Measurements from ENCODE around the gene RFPL1.

RFPL1 gene

GRCh38 chr22:29426476-29426875 lies 11.9 kb upstream of the RFPL1 start:
- H3K4me3 ChIP-seq (ENCODE audit: low read depth, low read length), result no peak overlapping the region
- CTCF ChIA-PET, result no interaction called here
- POLR2A ChIA-PET, result no interaction called here
- TF ChIP-seq CTCF (IDR thresholded peaks at IDR 0.05; ENCODE audit: insufficient read depth, low read length, missing control alignments), result no peak
- DNase-seq (ENCODE audit: low read depth, low spot score), result no peak

- H3K4me3 ChIP-seq (ENCODE audit: low read depth, low read length), result no peak overlapping the region
- no peak for TF ChIP-seq CTCF (IDR thresholded peaks at IDR 0.05; ENCODE audit: insufficient read depth, low read length, missing control alignments)
- DNase-seq (ENCODE audit: low read depth, low spot score), result no peak
- ChIA-PET POLR2A (no interaction called here), CTCF (interaction anchor here (1.0 to 1.2 kb wide), 2 partner anchors 11 to 33 kb away, joined by 3 read pairs; no protein-coding TSS in a partner anchor)
These were observed 11.1 kb upstream of the RFPL1 start for GRCh38 chr22:29427176-29427760.

GRCh38 chr22:29431986-29432385 lies 6.4 kb upstream of the RFPL1 start:
- POLR2A ChIA-PET, result no interaction called here
- H3K4me3 ChIP-seq (ENCODE audit: low read depth, low read length), result no peak overlapping the region
- CTCF ChIA-PET, result no interaction called here
- no peak for TF ChIP-seq CTCF (IDR thresholded peaks at IDR 0.05; ENCODE audit: insufficient read depth, low read length, missing control alignments)
- no peak for DNase-seq (ENCODE audit: low read depth, low spot score)

- no peak for DNase-seq (ENCODE audit: low read depth, low spot score)
- POLR2A ChIA-PET, result no interaction called here
These were observed 4.5 kb upstream of the RFPL1 start for GRCh38 chr22:29433856-29434255.

GRCh38 chr22:29434288-29434687 lies 4.1 kb upstream of the RFPL1 start:
- DNase-seq (ENCODE audit: low read depth, low spot score), result no peak
- POLR2A ChIA-PET, result no interaction called here
- TF ChIP-seq CTCF (IDR thresholded peaks at IDR 0.05; ENCODE audit: insufficient read depth, low read length, missing control alignments), result no peak
- CTCF ChIA-PET, result interaction anchor here (0.6 kb wide), 1 partner anchor 37 kb away, joined by 4 read pairs; no protein-coding TSS in a partner anchor
- no peak overlapping the region for H3K4me3 ChIP-seq (ENCODE audit: low read depth, low read length)

More at GRCh38 chr22:29433856-29434255, 4.5 kb upstream of the RFPL1 start:
- no peak for TF ChIP-seq CTCF (IDR thresholded peaks at IDR 0.05; ENCODE audit: insufficient read depth, low read length, missing control alignments)
- CTCF ChIA-PET, result interaction anchor here (0.6 kb wide), 1 partner anchor 37 kb away, joined by 4 read pairs; no protein-coding TSS in a partner anchor
- no peak overlapping the region for H3K4me3 ChIP-seq (ENCODE audit: low read depth, low read length)

- no peak overlapping the region for H3K4me3 ChIP-seq (ENCODE audit: low read depth, low read length)
- DNase-seq (ENCODE audit: low read depth, low spot score), result no peak
- POLR2A ChIA-PET, result interaction anchor here (0.7 kb wide), 1 partner anchor 61 kb away, joined by 3 read pairs; no protein-coding TSS in a partner anchor
- CTCF ChIA-PET, result no interaction called here
- no peak for TF ChIP-seq CTCF (IDR thresholded peaks at IDR 0.05; ENCODE audit: insufficient read depth, low read length, missing control alignments)
These were observed 2.9 kb upstream of the RFPL1 start for GRCh38 chr22:29435236-29436136.

Measured in AG04449 (cell line).